HUES48 (cell line): Measurements from ENCODE around the gene ERVW-1.
"Not testable (repeated sequence)": the region's sequence is repeated elsewhere in the genome, so short reads cannot be mapped to it uniquely, and the experiment has no call there.

ENCODE experiments used
- H3K27ac ChIP-seq: one replicate; pipeline ENCODE4 v1.7.0; 2013; ENCODE audit warnings: low read depth, low read length, inconsistent platforms
- H3K27me3 ChIP-seq: 2 replicates; pipeline ENCODE4 v1.6.1; 2013; ENCODE audit warnings: mild to moderate bottlenecking, low read length; ENCODE audit not compliant: control insufficient read depth, insufficient read depth
- H3K36me3 ChIP-seq: 2 replicates; pipeline ENCODE4 v1.6.1; 2013; ENCODE audit warnings: low read length; ENCODE audit not compliant: control insufficient read depth, insufficient read depth
- H3K4me1 ChIP-seq: 2 replicates; pipeline ENCODE4 v1.6.1; 2013; ENCODE audit warnings: mild to moderate bottlenecking, low read length; ENCODE audit not compliant: control insufficient read depth, insufficient read depth
- H3K4me3 ChIP-seq: 2 replicates; pipeline ENCODE4 v1.5.1; 2013; ENCODE audit warnings: mild to moderate bottlenecking, low read depth, low read length
- H3K9ac ChIP-seq: 2 replicates; pipeline ENCODE4 v1.6.1; 2013; ENCODE audit warnings: mild to moderate bottlenecking, low read depth, low read length, moderate library complexity
- H3K9me3 ChIP-seq: 2 replicates; pipeline ENCODE4 v1.6.1; 2013; ENCODE audit warnings: low read length; ENCODE audit not compliant: control insufficient read depth, insufficient read depth

ERVW-1 gene

GRCh38 chr7:92447345-92448204 lies 30.2 kb downstream of the ERVW-1 start, which contains the start of gene GATAD1:
Gene GATAD1, plus strand, starts transcription at chr7:92447482. Its CDS starts 248 bp downstream, at chr7:92447730.
- no peaks in the 10 kb centered on the region for H3K9me3 ChIP-seq
- H3K27me3 ChIP-seq, result no peaks in the 10 kb centered on the region
- H3K4me1 ChIP-seq, result peaks cover 11% of the 10 kb centered on the region; the same call in 1 of the 2 replicates
- peak within 1 kb of the TSS; percentile 95 for H3K27ac ChIP-seq
- H3K4me3 ChIP-seq, result peak within 1 kb of the TSS; percentile 95
- peaks cover 40% of the 10 kb centered on the region for H3K36me3 ChIP-seq
- H3K9ac ChIP-seq, result peak within 1 kb of the TSS; percentile 97

- H3K9me3 ChIP-seq, result no peaks in the 10 kb centered on the region
- H3K4me3 ChIP-seq, result peak overlapping the region; percentile 95; the same call in 1 of the 2 replicates
- H3K9ac ChIP-seq, result peak overlapping the region; percentile 97; the same call in 1 of the 2 replicates
- peaks cover 33% of the 10 kb centered on the region for H3K36me3 ChIP-seq
- H3K4me1 ChIP-seq, result peaks cover 11% of the 10 kb centered on the region; the same call in 1 of the 2 replicates
- no peak overlapping the region for H3K27ac ChIP-seq
- H3K27me3 ChIP-seq, result no peaks in the 10 kb centered on the region
Observed at GRCh38 chr7:92446869-92447344, 30.8 kb downstream of the ERVW-1 start.

DNA sequence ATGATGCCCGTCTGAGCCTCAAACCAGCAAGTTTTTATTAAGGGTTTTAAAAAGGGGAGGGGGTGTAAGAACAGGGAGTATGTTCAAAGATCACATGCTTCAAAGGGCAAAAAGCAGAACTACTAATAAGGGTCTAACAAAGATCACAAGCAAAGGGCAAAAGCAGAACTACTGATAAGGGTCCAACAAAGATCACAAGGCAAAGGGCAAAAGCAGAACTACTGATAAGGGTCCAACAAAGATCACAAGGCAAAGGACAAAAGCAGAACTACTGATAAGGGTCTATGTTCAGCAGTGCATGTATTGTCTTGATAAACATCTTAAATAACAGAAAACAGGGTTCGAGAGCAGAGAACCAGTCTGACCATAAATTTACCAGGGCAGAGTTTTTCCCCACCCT lies 35.0 kb downstream of the ERVW-1 start:
- not testable (repeated sequence) for H3K4me3 ChIP-seq, H3K27me3 ChIP-seq, H3K9me3 ChIP-seq, H3K9ac ChIP-seq, H3K36me3 ChIP-seq, H3K27ac ChIP-seq
- peaks cover 16% of the 10 kb centered on the region for H3K4me1 ChIP-seq

DNA sequence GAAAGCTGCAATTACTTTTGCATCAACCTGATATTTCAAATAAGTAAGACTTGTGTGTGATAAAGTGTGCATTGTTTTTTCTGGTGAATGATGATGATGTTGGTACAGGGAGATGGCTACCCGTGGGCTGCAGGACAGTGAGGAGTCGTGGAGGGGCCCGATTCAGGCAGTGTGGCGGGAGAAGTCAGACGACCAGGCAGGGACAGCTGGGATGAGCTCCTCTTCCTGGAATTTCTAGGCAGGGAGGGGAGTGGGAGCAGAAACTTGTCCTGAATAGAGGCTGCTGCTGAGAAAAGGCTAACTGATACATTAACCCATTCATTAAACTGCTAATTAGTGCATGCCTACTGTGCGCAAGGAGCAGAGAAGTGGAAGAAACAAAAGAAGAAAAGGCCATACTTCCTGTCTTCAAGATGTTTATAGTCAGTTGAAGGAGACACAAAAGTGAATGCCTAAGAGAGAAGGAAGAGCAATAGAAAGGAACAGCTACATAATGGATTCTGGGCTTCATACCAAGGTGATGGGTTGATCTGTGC lies 39.7 kb downstream of the ERVW-1 start:
- Histone ChIP-seq H3K27ac (no peak overlapping the region), H3K4me1 (peaks cover 31% of the 10 kb centered on the region), H3K9me3 (no peaks in the 10 kb centered on the region), H3K27me3 (no peaks in the 10 kb centered on the region), H3K4me3 (no peak overlapping the region), H3K36me3 (no peaks in the 10 kb centered on the region), H3K9ac (no peak overlapping the region)

DNA sequence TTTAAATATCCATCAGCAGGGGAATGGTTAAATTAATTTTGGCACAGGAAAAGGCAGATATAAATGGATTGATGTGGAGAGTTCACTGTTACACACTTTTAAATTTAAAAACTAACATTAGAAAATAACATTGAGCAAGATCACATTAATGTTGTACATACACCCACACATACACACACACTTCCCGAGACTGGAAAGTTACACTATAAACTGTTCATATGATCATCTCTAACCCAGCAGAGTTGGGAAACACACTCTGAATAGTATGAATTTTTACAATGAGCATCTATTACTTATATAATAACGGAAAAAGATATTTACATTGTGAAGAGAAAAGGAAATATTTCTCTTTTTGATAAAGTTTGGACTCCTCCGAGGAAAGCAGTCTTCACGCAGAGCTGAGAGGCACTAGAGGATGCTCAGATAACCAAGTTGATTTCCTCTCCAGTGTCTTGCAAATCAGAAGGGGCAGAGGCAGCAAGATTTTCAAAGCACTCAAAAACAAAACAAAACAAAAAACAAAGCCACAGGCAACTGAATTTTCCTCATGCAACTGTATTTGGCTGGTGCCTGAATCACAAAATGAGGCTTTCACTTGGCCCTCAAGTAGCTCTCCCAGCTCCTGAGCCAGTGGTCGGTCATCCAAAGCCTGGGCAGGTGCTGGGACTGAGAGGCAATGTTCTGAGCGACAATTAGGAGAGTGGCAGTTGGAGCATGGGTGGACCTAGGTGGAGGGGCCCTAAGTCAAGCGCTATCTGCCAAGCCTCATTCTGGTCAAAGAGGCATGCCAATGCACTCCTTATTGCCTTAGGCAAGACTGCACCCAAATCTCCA lies 40.9 kb downstream of the ERVW-1 start:
- H3K9me3 ChIP-seq, result no peaks in the 10 kb centered on the region
- no peaks in the 10 kb centered on the region for H3K36me3 ChIP-seq
- H3K9ac ChIP-seq, result no peak overlapping the region
- H3K27me3 ChIP-seq, result no peaks in the 10 kb centered on the region
- H3K4me3 ChIP-seq, result no peak overlapping the region
- peaks cover 31% of the 10 kb centered on the region for H3K4me1 ChIP-seq
- H3K27ac ChIP-seq, result peak overlapping the region; percentile 61

- Histone ChIP-seq H3K4me3 (no peak overlapping the region), H3K9me3 (no peaks in the 10 kb centered on the region), H3K27ac (no peak overlapping the region), H3K36me3 (no peaks in the 10 kb centered on the region), H3K9ac (no peak overlapping the region), H3K27me3 (no peaks in the 10 kb centered on the region), H3K4me1 (peaks cover 26% of the 10 kb centered on the region)
Observed at GRCh38 chr7:92435542-92435941, 42.2 kb downstream of the ERVW-1 start.

- H3K27ac ChIP-seq, result no peak overlapping the region
- H3K9ac ChIP-seq, result no peak overlapping the region
- H3K9me3 ChIP-seq, result no peaks in the 10 kb centered on the region
- H3K4me3 ChIP-seq, result no peak overlapping the region
- no peaks in the 10 kb centered on the region for H3K36me3 ChIP-seq
- H3K4me1 ChIP-seq, result peaks cover 18% of the 10 kb centered on the region
- no peaks in the 10 kb centered on the region for H3K27me3 ChIP-seq
Observed at GRCh38 chr7:92433019-92433418, 44.7 kb downstream of the ERVW-1 start.

DNA sequence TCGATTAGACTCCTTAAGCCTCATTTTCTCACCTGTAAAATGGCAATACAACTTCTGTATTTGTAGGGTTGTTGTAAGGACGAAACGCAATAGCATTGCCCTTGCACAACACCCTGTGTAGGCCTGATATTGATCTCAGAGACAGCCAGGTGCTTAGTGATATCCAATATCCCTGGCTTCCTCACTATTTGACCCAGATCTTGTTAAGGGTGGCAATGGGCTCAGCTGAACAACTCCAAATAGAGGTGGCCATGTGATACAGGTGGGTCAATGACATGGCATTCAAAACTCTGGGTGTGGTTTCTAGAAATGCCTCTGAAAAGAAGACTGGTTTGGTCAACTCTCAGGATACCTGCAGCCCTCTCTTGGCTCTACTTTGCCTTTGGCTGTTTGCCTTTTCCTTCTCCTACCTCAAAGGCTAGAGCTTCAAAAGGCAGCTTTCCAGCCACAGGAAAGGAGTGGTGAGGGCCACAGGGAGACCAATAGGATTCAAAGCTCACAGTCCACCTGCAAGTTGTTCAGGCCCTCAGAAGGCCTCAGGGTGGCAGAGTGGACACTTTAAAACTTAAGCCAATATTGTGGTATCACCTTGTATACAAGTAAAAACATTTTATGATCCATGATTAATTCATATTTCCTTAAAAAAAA lies 45.3 kb downstream of the ERVW-1 start:
- Histone ChIP-seq H3K27ac (no peak overlapping the region), H3K4me1 (peaks cover 14% of the 10 kb centered on the region), H3K27me3 (no peaks in the 10 kb centered on the region), H3K9me3 (no peaks in the 10 kb centered on the region), H3K36me3 (no peaks in the 10 kb centered on the region), H3K9ac (no peak overlapping the region), H3K4me3 (no peak overlapping the region)

DNA sequence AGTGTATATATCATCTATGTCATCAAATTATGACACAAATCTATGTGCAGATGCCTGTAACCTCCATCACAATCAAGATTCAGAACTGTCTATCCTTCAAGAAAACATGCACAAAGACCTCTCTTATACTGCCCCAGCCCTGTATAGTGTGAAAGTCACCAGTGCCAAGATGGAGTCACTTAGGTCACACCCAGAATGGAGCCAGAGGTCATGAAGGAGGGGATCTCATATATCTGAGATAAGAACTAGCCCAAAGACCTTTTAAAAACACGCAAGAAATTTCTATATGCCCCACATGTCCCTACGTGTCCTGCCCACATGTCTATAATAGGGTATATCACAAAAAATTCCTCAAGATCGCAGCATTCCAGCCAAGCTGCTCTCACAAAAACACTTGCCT lies 50.6 kb downstream of the ERVW-1 start:
- Histone ChIP-seq H3K36me3 (no peaks in the 10 kb centered on the region), H3K4me1 (peaks cover 8% of the 10 kb centered on the region), H3K27ac (no peak overlapping the region), H3K4me3 (no peak overlapping the region), H3K9me3 (no peaks in the 10 kb centered on the region), H3K9ac (no peak overlapping the region), H3K27me3 (no peaks in the 10 kb centered on the region)

DNA sequence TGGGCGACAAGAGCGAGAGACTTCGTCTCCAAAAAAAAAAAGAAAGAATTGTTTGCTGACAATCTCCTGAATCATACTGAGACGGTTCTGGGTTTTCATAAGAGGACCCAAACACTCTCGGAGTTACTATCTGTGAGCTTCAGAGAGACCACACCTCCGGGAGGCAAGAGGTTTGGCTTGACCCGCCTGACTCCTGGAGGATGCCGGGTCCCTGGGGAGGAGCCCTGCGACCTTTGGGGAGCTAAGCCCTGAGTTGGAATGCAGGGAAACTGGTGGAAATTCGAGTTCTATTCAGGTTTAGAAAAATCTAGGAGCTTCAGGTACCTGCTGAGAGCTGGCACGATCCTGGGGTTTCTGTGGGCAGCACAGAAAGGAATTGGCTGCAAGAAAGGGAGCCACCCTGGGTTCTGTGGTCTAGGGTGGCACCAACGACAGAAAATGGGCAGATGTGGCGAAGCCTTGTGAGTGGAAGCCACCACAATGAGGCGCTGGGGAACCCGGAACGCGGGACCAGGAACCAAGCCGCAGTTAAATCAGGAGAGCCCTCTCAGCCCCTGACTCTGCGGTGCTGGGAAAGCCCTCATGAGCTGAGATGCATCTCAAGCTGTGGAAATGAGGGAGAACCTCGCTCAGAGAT lies 52.3 kb downstream of the ERVW-1 start:
- no peaks in the 10 kb centered on the region for H3K9me3 ChIP-seq
- no peak overlapping the region for H3K9ac ChIP-seq
- peaks cover 8% of the 10 kb centered on the region for H3K4me1 ChIP-seq
- no peaks in the 10 kb centered on the region for H3K36me3 ChIP-seq
- H3K27me3 ChIP-seq, result no peaks in the 10 kb centered on the region
- H3K4me3 ChIP-seq, result no peak overlapping the region
- H3K27ac ChIP-seq, result no peak overlapping the region
